Caco-2 (cell line): ENCODE measurements around the gene GK. TPM values are rescaled to one million over a fixed set of nuclear protein-coding genes. Genes with fewer than 3 reads are reported as not detected.

Source experiments
- BruUV-seq: library from RNA; stranded (reverse); fragments of 400-500 nt; replicated peaks from 2 replicates; lab custom pipeline; 2021; lab: Mats Ljungman, UMichigan
- CTCF ChIA-PET: fragments of 300-600 bp; sonication (Branson Sonifier 250); formaldehyde crosslinking; loops from one replicate; lab custom pipeline; 2022; ENCODE audit warnings: antibody characterized with exemption; lab: Charles Lee
- POLR2A ChIA-PET: fragments of 300-600 bp; sonication (Branson Sonifier 250); formaldehyde crosslinking; loops from one replicate; lab custom pipeline; 2022; ENCODE audit warnings: antibody characterized with exemption; lab: Charles Lee
- DNase-seq, 2 experiments: peaks; one replicate each; pipeline versions ENCODE4 v3.0.0 to v3.0.0-alpha.2; 2020 to 2022
- H3K27me3 ChIP-seq: replicated peaks from 2 replicates; pipeline ENCODE4 v1.6.0; 2011; ENCODE audit warnings: low read length; ENCODE audit not compliant: control insufficient read depth, insufficient read depth
- H3K36me3 ChIP-seq: 2 replicates; pipeline ENCODE4 v1.5.1; 2011; ENCODE audit warnings: low read length; ENCODE audit not compliant: control insufficient read depth, insufficient read depth
- H3K4me1 ChIP-seq: fragments of 250-450 bp; sonication (Bioruptor Pico); 2 replicates; pipeline ENCODE4 v1.5.1; 2020; ENCODE audit warnings: mild to moderate bottlenecking
- H3K4me3 ChIP-seq: 2 replicates; pipeline ENCODE4 v1.5.1; 2011; ENCODE audit warnings: low read depth, mild to moderate bottlenecking, control low read depth, low read length
- H3K9me3 ChIP-seq: fragments of 250-450 bp; sonication (Bioruptor Pico); 2 replicates; pipeline ENCODE4 v1.5.1; 2020; ENCODE audit warnings: mild to moderate bottlenecking, moderate library complexity
- H3K27ac Mint-ChIP-seq: one replicate; pipeline ENCODE4 v1.8.0; 2022; ENCODE audit warnings: mixed read lengths; ENCODE audit not compliant: unreplicated experiment
- H3K27me3 Mint-ChIP-seq: one replicate; pipeline ENCODE4 v1.8.0; 2022; ENCODE audit warnings: mixed read lengths; ENCODE audit not compliant: insufficient read depth, unreplicated experiment
- H3K36me3 Mint-ChIP-seq: one replicate; pipeline ENCODE4 v1.8.0; 2022; ENCODE audit warnings: mild to moderate bottlenecking, mixed read lengths; ENCODE audit not compliant: insufficient read depth, unreplicated experiment
- H3K4me1 Mint-ChIP-seq: one replicate; pipeline ENCODE4 v1.8.0; 2022; ENCODE audit warnings: low read depth, mixed read lengths; ENCODE audit not compliant: unreplicated experiment
- H3K4me3 Mint-ChIP-seq: one replicate; pipeline ENCODE4 v1.8.0; 2022; ENCODE audit warnings: mild to moderate bottlenecking, moderate library complexity, mixed read lengths; ENCODE audit not compliant: unreplicated experiment
- H3K9me3 Mint-ChIP-seq: one replicate; pipeline ENCODE4 v1.8.0; 2022; ENCODE audit warnings: mixed read lengths; ENCODE audit not compliant: unreplicated experiment
- intact Hi-C: fragments of 100-400 bp; cut with micrococcal nuclease; formaldehyde crosslinking; loops from one replicate; pipeline ENCODE4 v1.10.0; 2022; ENCODE audit not compliant: unreplicated experiment
- total RNA-seq: library from RNA; stranded (reverse); gene quantifications from 2 replicates; pipeline ENCODE4 v1.2.3, GENCODE V29; 2022
- TF ChIP-seq, protein P1 (sequence below), 2 experiments: fragments of 200-600 bp in 1 of 2; IDR thresholded peaks; 1 replicate in 1 of 2; 2 replicates in 1 of 2; pipeline versions ENCODE4 v1.5.1 to v1.8.0; 2011 to 2022; ENCODE audit warnings: antibody characterized with exemption in 1 of 2, control low read depth in 1 of 2, inconsistent platforms in 1 of 2, low read depth in 1 of 2, low read length in 1 of 2, mild to moderate bottlenecking in 1 of 2, moderate library complexity in 1 of 2; ENCODE audit not compliant: insufficient read depth in 1 of 2, severe bottlenecking in 1 of 2, unreplicated experiment in 1 of 2

The GK gene
- total RNA-seq, 1 experiment from 2014 or later, result 6.5 TPM

DNA sequence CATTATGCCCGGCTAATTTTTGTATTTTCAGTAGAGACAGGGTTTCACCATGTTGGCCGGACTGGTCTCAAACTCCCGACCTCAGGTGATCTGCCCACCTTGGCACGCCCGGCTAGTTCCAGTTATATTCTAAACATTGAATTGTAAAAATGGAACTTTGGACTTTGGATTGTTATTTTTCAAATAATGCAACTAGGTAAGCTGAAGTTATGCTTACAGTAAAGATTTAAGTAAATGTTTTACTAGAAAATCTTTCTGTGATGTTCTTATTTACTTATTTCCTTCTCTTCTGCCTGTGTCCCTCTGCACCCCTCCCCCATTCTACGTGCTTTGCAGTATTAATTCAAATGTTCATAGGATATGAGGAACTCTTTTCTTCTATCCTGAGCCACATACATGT lies 26.1 kb downstream of the GK start:
- intact Hi-C loops, result no loop called here
- CTCF ChIA-PET, result no interaction called here
- H3K9me3 Mint-ChIP-seq, result no peaks in the 10 kb centered on the region
- no peaks in the 10 kb centered on the region for H3K27me3 Mint-ChIP-seq
- peaks cover 23% of the 10 kb centered on the region for H3K4me1 ChIP-seq
- BruUV-seq, result no TSS peak
- H3K36me3 Mint-ChIP-seq, result no peaks in the 10 kb centered on the region
- H3K36me3 ChIP-seq, result no peaks in the 10 kb centered on the region
- TF ChIP-seq, protein P1, sequence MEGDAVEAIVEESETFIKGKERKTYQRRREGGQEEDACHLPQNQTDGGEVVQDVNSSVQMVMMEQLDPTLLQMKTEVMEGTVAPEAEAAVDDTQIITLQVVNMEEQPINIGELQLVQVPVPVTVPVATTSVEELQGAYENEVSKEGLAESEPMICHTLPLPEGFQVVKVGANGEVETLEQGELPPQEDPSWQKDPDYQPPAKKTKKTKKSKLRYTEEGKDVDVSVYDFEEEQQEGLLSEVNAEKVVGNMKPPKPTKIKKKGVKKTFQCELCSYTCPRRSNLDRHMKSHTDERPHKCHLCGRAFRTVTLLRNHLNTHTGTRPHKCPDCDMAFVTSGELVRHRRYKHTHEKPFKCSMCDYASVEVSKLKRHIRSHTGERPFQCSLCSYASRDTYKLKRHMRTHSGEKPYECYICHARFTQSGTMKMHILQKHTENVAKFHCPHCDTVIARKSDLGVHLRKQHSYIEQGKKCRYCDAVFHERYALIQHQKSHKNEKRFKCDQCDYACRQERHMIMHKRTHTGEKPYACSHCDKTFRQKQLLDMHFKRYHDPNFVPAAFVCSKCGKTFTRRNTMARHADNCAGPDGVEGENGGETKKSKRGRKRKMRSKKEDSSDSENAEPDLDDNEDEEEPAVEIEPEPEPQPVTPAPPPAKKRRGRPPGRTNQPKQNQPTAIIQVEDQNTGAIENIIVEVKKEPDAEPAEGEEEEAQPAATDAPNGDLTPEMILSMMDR (IDR thresholded peaks at IDR 0.05; ENCODE audit: insufficient read depth in 1 of 2, low read depth in 1 of 2, low read length in 1 of 2, severe bottlenecking in 1 of 2, unreplicated experiment in 1 of 2), result no peak
- POLR2A ChIA-PET, result no interaction called here
- H3K27ac Mint-ChIP-seq, result no peak overlapping the region
- H3K27me3 ChIP-seq, result no peaks in the 10 kb centered on the region
- H3K4me3 Mint-ChIP-seq, result no peak overlapping the region
- H3K4me1 Mint-ChIP-seq, result peaks cover 21% of the 10 kb centered on the region
- H3K4me3 ChIP-seq, result no peak overlapping the region
- no peaks in the 10 kb centered on the region for H3K9me3 ChIP-seq
- DNase-seq, result peak; percentile 9 to 34

DNA sequence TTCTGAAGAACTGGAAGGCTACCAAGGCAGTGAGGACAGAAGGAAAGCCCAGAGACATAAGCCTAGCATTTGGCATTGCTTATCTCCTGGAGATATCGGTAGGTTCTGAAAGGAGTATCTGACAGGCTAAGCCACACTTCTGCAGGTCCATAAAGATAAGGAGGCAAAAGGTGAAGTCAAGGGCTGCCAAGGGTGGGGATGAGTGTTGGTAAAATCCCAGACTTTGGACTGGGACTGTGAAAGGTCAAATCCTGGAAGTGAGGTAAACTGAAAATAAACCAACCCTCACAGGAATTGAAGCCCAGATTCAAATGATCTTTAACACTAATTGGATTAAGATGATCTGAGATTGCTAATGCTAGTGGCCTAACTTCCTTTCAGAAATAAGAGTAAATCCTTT lies 27.4 kb downstream of the GK start:
- ChIA-PET POLR2A (interaction anchor here (0.5 kb wide), 1 partner anchor 54 kb away, joined by 3 read pairs; no protein-coding TSS in a partner anchor), CTCF (no interaction called here)
- intact Hi-C loops, result no loop called here
- H3K36me3 ChIP-seq, result no peaks in the 10 kb centered on the region
- H3K4me3 ChIP-seq, result no peak overlapping the region
- Mint-ChIP-seq H3K9me3 (no peaks in the 10 kb centered on the region), H3K27me3 (no peaks in the 10 kb centered on the region), H3K36me3 (no peaks in the 10 kb centered on the region), H3K4me3 (no peak overlapping the region), H3K4me1 (peaks cover 21% of the 10 kb centered on the region), H3K27ac (no peak overlapping the region)
- no peaks in the 10 kb centered on the region for H3K27me3 ChIP-seq
- BruUV-seq, result no TSS peak
- peak; percentile 11 to 39 for DNase-seq
- H3K4me1 ChIP-seq, result peaks cover 23% of the 10 kb centered on the region
- H3K9me3 ChIP-seq, result no peaks in the 10 kb centered on the region
- TF ChIP-seq, protein P1 (IDR thresholded peaks at IDR 0.05; ENCODE audit: insufficient read depth in 1 of 2, low read depth in 1 of 2, low read length in 1 of 2, severe bottlenecking in 1 of 2, unreplicated experiment in 1 of 2), result no peak

GRCh38 chrX:30688641-30689040 lies 35.4 kb downstream of the GK start:
- intact Hi-C loops, result no loop called here
- Histone ChIP-seq H3K36me3 (no peaks in the 10 kb centered on the region), H3K27me3 (no peaks in the 10 kb centered on the region), H3K4me3 (no peak overlapping the region), H3K4me1 (no peaks in the 10 kb centered on the region), H3K9me3 (no peaks in the 10 kb centered on the region)
- no TSS peak for BruUV-seq
- no peaks in the 10 kb centered on the region for H3K9me3 Mint-ChIP-seq
- ChIA-PET CTCF (no interaction called here), POLR2A (interaction anchor here (0.6 kb wide), 1 partner anchor 1408 kb away, joined by 3 read pairs; no protein-coding TSS in a partner anchor)
- no peaks in the 10 kb centered on the region for H3K27me3 Mint-ChIP-seq
- no peak for DNase-seq
- no peak overlapping the region for H3K27ac Mint-ChIP-seq
- TF ChIP-seq, protein P1 (IDR thresholded peaks at IDR 0.05; ENCODE audit: insufficient read depth in 1 of 2, low read depth in 1 of 2, low read length in 1 of 2, severe bottlenecking in 1 of 2, unreplicated experiment in 1 of 2), result no peak
- no peak overlapping the region for H3K4me3 Mint-ChIP-seq
- H3K36me3 Mint-ChIP-seq, result no peaks in the 10 kb centered on the region
- H3K4me1 Mint-ChIP-seq, result no peaks in the 10 kb centered on the region
